PC-3 (cell line): Measurements from ENCODE around the gene PPARGC1A. TPM values are rescaled to one million over a fixed set of nuclear protein-coding genes. Genes with fewer than 3 reads are reported as not detected.

ENCODE experiments used
- ATAC-seq: fragments of 200-7000 bp; cut with Tn5 transposase; 2 replicates; pipeline ENCODE4 v1.9.1; 2020; ENCODE audit warnings: mild to moderate bottlenecking, moderate library complexity
- BruUV-seq: library from RNA; stranded (reverse); fragments of 400-500 nt; replicated peaks from 2 replicates; lab custom pipeline; 2021; lab: Mats Ljungman, UMichigan
- CTCF ChIA-PET: fragments of 300-600 bp; sonication (Branson Sonifier 250); formaldehyde crosslinking; loops from one replicate; lab custom pipeline; 2022; ENCODE audit warnings: antibody characterized with exemption; lab: Charles Lee
- POLR2A ChIA-PET: fragments of 300-600 bp; sonication (Branson Sonifier 250); formaldehyde crosslinking; loops from one replicate; lab custom pipeline; 2022; ENCODE audit warnings: antibody characterized with exemption; ENCODE audit not compliant: unreplicated experiment; lab: Charles Lee
- DNase-seq: peaks from one replicate; pipeline ENCODE4 v3.0.0-alpha.2; 2015
- H2AFZ ChIP-seq: fragments of 300-600 bp; sonication (generic); 2 replicates; pipeline ENCODE4 v1.6.0; 2016; ENCODE audit warnings: antibody characterized with exemption, low read length
- H3F3A ChIP-seq: fragments of 300-600 bp; sonication (generic); one replicate; pipeline ENCODE4 v1.6.0; 2017; ENCODE audit warnings: antibody characterized with exemption, low read length, control low read depth, mild to moderate bottlenecking; ENCODE audit not compliant: unreplicated experiment
- H3K27ac ChIP-seq: fragments of 300-600 bp; sonication (generic); 2 replicates; pipeline ENCODE4 v1.5.1; 2016; ENCODE audit warnings: mild to moderate bottlenecking, low read length
- H3K27me3 ChIP-seq: fragments of 300-600 bp; sonication (generic); 2 replicates; pipeline ENCODE4 v1.6.1; 2016; ENCODE audit warnings: low read length, mixed read lengths
- H3K36me3 ChIP-seq: fragments of 300-600 bp; sonication (generic); 2 replicates; pipeline ENCODE4 v1.6.1; 2016; ENCODE audit warnings: low read depth, mixed run types, low read length, mixed read lengths
- H3K4me1 ChIP-seq: fragments of 300-600 bp; sonication (generic); 2 replicates; pipeline ENCODE4 v1.5.1; 2016; ENCODE audit warnings: low read length; ENCODE audit not compliant: insufficient read depth
- H3K4me2 ChIP-seq: fragments of 300-600 bp; sonication (generic); 2 replicates; pipeline ENCODE4 v1.6.0; 2016; ENCODE audit warnings: low read length
- H3K4me3 ChIP-seq: fragments of 300-600 bp; sonication (generic); 2 replicates; pipeline ENCODE4 v1.5.1; 2016; ENCODE audit warnings: mild to moderate bottlenecking, low read length, mixed read lengths
- H3K79me2 ChIP-seq: fragments of 300-600 bp; sonication (generic); 2 replicates; pipeline ENCODE4 v1.6.1; 2017; ENCODE audit warnings: low read length, mixed read lengths
- H3K9ac ChIP-seq: fragments of 300-600 bp; sonication (generic); 2 replicates; pipeline ENCODE4 v1.6.0; 2016; ENCODE audit warnings: mild to moderate bottlenecking, low read length
- H3K9me2 ChIP-seq: fragments of 300-600 bp; sonication (generic); replicated peaks from 2 replicates; pipeline ENCODE4 v1.6.1; 2016; ENCODE audit warnings: mixed run types, low read length, mixed read lengths
- H3K9me3 ChIP-seq: fragments of 300-600 bp; sonication (generic); 2 replicates; pipeline ENCODE4 v1.6.1; 2016; ENCODE audit warnings: low read length, mixed read lengths
- H4K20me1 ChIP-seq: fragments of 300-600 bp; sonication (generic); 2 replicates; pipeline ENCODE4 v1.6.1; 2016; ENCODE audit warnings: low read length, mixed read lengths
- EZH2 ChIP-seq: fragments of 300-600 bp; sonication (generic); IDR thresholded peaks from one replicate; pipeline ENCODE4 v1.6.1; 2017; ENCODE audit warnings: antibody characterized with exemption, mild to moderate bottlenecking, low read length; ENCODE audit not compliant: unreplicated experiment
- EZH2phosphoT487 ChIP-seq: fragments of 300-600 bp; sonication (generic); IDR thresholded peaks from 2 replicates; pipeline ENCODE4 v1.6.1; 2018; ENCODE audit warnings: mild to moderate bottlenecking, antibody characterized with exemption, low read length, borderline replicate concordance
- intact Hi-C: fragments of 100-400 bp; cut with micrococcal nuclease; formaldehyde crosslinking; loops from 2 replicates; pipeline ENCODE4 v1.9.0; 2023
- total RNA-seq: library from RNA; depleted of rRNA; stranded (reverse); fragments of >200 nt; gene quantifications from 2 replicates; pipeline ENCODE4 v1.2.3, GENCODE V29; 2014
- TF ChIP-seq, protein P1 (sequence below): fragments of 300-600 bp; sonication (generic); conservative IDR thresholded peaks from 2 replicates; pipeline ENCODE4 v1.5.1; 2017; ENCODE audit warnings: antibody characterized with exemption, low read depth, mild to moderate bottlenecking, low read length

The PPARGC1A gene
- total RNA-seq, 1 experiment from 2014 or later, result not detected

GRCh38 chr4:23937173-23937572, 47.3 kb upstream of the PPARGC1A start:
- Histone ChIP-seq H4K20me1 (no peaks in the 10 kb centered on the region), H3K27me3 (no peaks in the 10 kb centered on the region), H3F3A (no peaks in the 10 kb centered on the region), H3K4me1 (no peaks in the 10 kb centered on the region), H3K9me2 (no peaks in the 10 kb centered on the region), H3K27ac (no peak overlapping the region), H3K4me3 (no peak overlapping the region), H3K36me3 (no peaks in the 10 kb centered on the region), H3K9ac (no peak overlapping the region), H3K79me2 (no peaks in the 10 kb centered on the region), H2AFZ (no peak overlapping the region), H3K4me2 (no peak overlapping the region), H3K9me3 (no peaks in the 10 kb centered on the region)
- ATAC-seq (no peak), DNase-seq (no peak)
- POLR2A ChIA-PET, result no interaction called here
- BruUV-seq, result no TSS peak
- TF ChIP-seq, protein P1, sequence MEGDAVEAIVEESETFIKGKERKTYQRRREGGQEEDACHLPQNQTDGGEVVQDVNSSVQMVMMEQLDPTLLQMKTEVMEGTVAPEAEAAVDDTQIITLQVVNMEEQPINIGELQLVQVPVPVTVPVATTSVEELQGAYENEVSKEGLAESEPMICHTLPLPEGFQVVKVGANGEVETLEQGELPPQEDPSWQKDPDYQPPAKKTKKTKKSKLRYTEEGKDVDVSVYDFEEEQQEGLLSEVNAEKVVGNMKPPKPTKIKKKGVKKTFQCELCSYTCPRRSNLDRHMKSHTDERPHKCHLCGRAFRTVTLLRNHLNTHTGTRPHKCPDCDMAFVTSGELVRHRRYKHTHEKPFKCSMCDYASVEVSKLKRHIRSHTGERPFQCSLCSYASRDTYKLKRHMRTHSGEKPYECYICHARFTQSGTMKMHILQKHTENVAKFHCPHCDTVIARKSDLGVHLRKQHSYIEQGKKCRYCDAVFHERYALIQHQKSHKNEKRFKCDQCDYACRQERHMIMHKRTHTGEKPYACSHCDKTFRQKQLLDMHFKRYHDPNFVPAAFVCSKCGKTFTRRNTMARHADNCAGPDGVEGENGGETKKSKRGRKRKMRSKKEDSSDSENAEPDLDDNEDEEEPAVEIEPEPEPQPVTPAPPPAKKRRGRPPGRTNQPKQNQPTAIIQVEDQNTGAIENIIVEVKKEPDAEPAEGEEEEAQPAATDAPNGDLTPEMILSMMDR, result no peak
- TF ChIP-seq EZH2phosphoT487 (no peak), EZH2 (no peak)
- intact Hi-C loops, result no loop called here
- CTCF ChIA-PET, result no interaction called here

DNA sequence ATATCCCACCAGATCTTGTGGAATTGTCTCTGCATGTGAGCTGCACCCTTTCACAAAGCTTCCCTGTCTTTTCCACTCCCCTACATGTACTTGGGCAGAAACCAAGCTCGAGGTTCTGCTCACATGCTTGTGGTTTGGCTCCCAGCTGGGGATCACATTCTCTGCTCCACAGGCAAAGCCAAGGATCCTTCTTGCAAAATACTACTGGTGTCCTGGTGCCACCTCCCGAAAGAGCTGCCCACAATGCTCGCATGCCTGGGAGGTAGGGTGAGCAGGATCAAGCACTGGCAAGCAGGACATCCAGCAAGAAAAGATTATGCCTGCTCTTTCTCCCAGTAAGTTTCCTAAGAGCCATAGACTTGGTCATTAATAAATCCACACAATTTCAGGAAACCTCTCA, 45.1 kb upstream of the PPARGC1A start:
- ChIA-PET CTCF (no interaction called here), POLR2A (no interaction called here)
- no peak for ATAC-seq
- H3K9ac ChIP-seq, result no peak overlapping the region
- no peaks in the 10 kb centered on the region for H3K79me2 ChIP-seq
- no peak overlapping the region for H3K27ac ChIP-seq
- no peaks in the 10 kb centered on the region for H3K9me2 ChIP-seq
- H3K27me3 ChIP-seq, result no peaks in the 10 kb centered on the region
- H3K36me3 ChIP-seq, result no peaks in the 10 kb centered on the region
- TF ChIP-seq EZH2phosphoT487 (no peak), EZH2 (no peak)
- TF ChIP-seq, protein P1, result no peak
- H3K9me3 ChIP-seq, result no peaks in the 10 kb centered on the region
- no peak overlapping the region for H3K4me3 ChIP-seq
- no peak overlapping the region for H3K4me2 ChIP-seq
- no peak overlapping the region for H2AFZ ChIP-seq
- no TSS peak for BruUV-seq
- no peaks in the 10 kb centered on the region for H4K20me1 ChIP-seq
- no peak for DNase-seq
- intact Hi-C loops, result no loop called here
- H3K4me1 ChIP-seq, result no peaks in the 10 kb centered on the region
- no peaks in the 10 kb centered on the region for H3F3A ChIP-seq

DNA sequence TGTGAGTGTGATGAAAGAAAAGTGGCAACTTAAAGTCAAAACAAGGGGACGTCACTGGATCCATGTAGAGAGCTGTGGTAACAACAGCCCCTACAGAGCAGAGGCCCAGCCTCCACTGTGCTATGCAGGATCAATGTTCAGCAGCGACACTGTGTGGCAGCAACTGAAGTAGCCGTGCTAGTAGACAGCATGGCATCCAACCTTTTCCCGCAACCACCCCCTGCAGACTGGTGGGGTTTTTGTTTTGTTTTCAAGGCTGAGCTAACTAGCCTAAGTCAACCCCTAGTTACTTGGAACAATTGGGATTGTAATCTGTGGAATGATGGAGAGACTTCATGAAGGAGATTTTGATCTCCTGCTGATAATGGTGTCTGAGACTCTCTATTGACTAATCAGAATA, 44.4 kb upstream of the PPARGC1A start:
- H4K20me1 ChIP-seq, result no peaks in the 10 kb centered on the region
- no peaks in the 10 kb centered on the region for H3K9me3 ChIP-seq
- no peaks in the 10 kb centered on the region for H3K79me2 ChIP-seq
- H3K4me1 ChIP-seq, result no peaks in the 10 kb centered on the region
- ChIA-PET CTCF (no interaction called here), POLR2A (no interaction called here)
- H3K9me2 ChIP-seq, result no peaks in the 10 kb centered on the region
- H3K27me3 ChIP-seq, result no peaks in the 10 kb centered on the region
- TF ChIP-seq EZH2 (no peak), EZH2phosphoT487 (no peak)
- TF ChIP-seq, protein P1, result no peak
- no peak overlapping the region for H3K4me3 ChIP-seq
- intact Hi-C loops, result no loop called here
- no TSS peak for BruUV-seq
- no peaks in the 10 kb centered on the region for H3F3A ChIP-seq
- no peak overlapping the region for H3K4me2 ChIP-seq
- no peak overlapping the region for H2AFZ ChIP-seq
- ATAC-seq, result no peak
- H3K36me3 ChIP-seq, result no peaks in the 10 kb centered on the region
- H3K9ac ChIP-seq, result no peak overlapping the region
- no peak for DNase-seq
- H3K27ac ChIP-seq, result no peak overlapping the region
